Measurements from ENCODE around the gene NHERF1. TPM values are rescaled to one million over a fixed set of nuclear protein-coding genes. Genes with fewer than 3 reads are reported as not detected.
A peak's percentile ranks its signal among the peaks of the same experiment; 100 is the strongest.

Gene NHERF1
- total RNA-seq, 1 experiment from 2014 or later: 75.0 TPM

DNA sequence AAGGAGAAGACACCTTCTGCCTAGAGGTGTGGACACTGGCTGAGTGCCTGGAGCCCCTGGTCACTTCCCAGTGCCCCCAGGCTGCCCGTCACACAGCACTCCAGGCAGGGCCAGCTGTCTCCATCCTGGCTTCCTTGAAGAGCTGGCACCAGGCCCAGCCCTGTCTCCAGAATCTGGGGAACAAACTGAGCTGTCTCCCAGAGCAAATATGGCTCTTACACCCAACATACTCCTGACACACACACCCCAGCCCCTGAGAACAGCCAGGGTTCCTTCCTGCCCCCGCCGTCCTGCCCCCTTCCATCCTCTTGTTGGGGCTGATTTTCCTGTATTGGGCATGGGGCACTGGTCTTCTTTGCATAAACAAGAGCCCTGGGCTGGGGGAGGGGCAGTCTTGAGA, 9.1 kb downstream of the NHERF1 start:
- intact Hi-C loops (cut with micrococcal nuclease): no loop called here
- ChIA-PET CTCF (no interaction called here), POLR2A (ENCODE audit: unreplicated experiment) (interaction anchor here (0.5 to 0.6 kb wide), 2 partner anchors 116 to 532 kb away, joined by 3 read pairs; no protein-coding TSS in a partner anchor)
- ATAC-seq: peak; percentile 12; the same call in 1 of the 2 replicates
- Histone ChIP-seq H3K4me1 (ENCODE audit: insufficient read depth, low read length) (peaks cover 28% of the 10 kb centered on the region), H3K27ac (ENCODE audit: low read length) (no peak overlapping the region), H4K20me1 (ENCODE audit: low read length) (0 out of 2 replicates have a peak, but pooled peaks cover 4% of the 10 kb centered on the region), H2AFZ (ENCODE audit: low read length) (no peak overlapping the region), H3K4me3 (ENCODE audit: low read length) (no peak overlapping the region), H3K79me2 (ENCODE audit: low read length) (peaks cover 40% of the 10 kb centered on the region), H3K36me3 (ENCODE audit: low read depth, low read length) (no peaks in the 10 kb centered on the region), H3K27me3 (ENCODE audit: low read length) (no peaks in the 10 kb centered on the region), H3K9me2 (replicated peaks; ENCODE audit: low read length) (no peaks in the 10 kb centered on the region), H3K4me2 (ENCODE audit: low read length) (no peak overlapping the region), H3F3A (ENCODE audit: low read length, unreplicated experiment) (no peaks in the 10 kb centered on the region), H3K9ac (ENCODE audit: low read length) (no peak overlapping the region), H3K9me3 (ENCODE audit: low read length) (no peaks in the 10 kb centered on the region)
- TF ChIP-seq, protein P1, sequence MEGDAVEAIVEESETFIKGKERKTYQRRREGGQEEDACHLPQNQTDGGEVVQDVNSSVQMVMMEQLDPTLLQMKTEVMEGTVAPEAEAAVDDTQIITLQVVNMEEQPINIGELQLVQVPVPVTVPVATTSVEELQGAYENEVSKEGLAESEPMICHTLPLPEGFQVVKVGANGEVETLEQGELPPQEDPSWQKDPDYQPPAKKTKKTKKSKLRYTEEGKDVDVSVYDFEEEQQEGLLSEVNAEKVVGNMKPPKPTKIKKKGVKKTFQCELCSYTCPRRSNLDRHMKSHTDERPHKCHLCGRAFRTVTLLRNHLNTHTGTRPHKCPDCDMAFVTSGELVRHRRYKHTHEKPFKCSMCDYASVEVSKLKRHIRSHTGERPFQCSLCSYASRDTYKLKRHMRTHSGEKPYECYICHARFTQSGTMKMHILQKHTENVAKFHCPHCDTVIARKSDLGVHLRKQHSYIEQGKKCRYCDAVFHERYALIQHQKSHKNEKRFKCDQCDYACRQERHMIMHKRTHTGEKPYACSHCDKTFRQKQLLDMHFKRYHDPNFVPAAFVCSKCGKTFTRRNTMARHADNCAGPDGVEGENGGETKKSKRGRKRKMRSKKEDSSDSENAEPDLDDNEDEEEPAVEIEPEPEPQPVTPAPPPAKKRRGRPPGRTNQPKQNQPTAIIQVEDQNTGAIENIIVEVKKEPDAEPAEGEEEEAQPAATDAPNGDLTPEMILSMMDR (conservative IDR thresholded peaks at IDR 0.05; ENCODE audit: low read depth, low read length): no peak
- TF ChIP-seq EZH2phosphoT487 (IDR thresholded peaks at IDR 0.05; ENCODE audit: borderline replicate concordance, low read length): no peak
- no peak for TF ChIP-seq EZH2 (IDR thresholded peaks at IDR 0.05; ENCODE audit: low read length, unreplicated experiment)
- no peak for DNase-seq
- BruUV-seq (replicated peaks): no TSS peak

DNA sequence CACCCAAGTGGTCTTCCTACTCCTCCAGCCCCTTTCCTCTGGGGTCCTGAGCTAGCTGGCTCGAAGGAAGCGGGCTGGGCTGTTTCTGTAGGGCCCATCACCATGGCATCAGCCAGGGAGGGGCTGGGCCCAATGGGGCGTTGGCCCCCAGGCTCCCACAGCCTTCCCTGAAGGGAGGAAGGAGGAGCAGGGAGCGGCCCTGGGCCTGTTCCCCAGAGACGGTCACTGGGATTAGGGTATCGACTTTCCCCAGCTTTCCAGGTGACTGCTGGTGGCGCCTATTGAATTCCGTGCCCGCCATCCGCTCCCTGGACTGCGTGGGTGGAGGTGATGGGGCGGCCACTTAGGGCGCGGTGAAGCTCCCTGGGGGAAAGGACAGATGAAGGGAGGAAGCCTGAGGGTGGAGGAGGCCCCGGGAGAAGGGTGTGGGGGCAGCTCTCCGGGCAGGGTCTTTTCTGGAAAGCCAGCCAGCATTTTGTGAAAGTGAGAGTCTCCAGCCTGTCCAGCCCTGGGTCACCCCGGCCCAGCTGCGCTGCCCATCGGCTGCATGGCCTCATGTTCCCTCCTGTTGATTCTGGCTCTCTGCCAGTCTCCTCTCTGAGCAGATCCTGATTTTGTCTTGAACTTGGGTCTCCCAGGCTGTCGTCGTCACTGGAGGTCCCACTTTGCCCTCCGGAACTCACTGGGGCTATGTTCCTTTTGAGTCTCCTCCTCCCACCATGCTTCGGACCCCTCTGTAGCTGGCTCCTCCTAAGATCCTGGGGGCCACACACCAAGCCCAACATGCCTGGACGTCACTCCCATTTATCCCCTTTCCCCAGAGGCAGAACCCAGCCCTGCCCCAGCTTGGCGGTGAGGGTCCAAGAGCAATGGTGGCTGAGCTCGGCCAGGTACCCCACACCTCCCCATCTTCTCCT, 9.8 kb downstream of the NHERF1 start:
- no peak overlapping the region for H3K4me2 ChIP-seq (ENCODE audit: low read length)
- H3K27me3 ChIP-seq (ENCODE audit: low read length): no peaks in the 10 kb centered on the region
- H3K4me3 ChIP-seq (ENCODE audit: low read length): no peak overlapping the region
- no peak overlapping the region for H2AFZ ChIP-seq (ENCODE audit: low read length)
- ChIA-PET POLR2A (ENCODE audit: unreplicated experiment) (interaction anchor here (0.5 to 0.6 kb wide), 2 partner anchors 115 to 532 kb away, joined by 3 read pairs; no protein-coding TSS in a partner anchor), CTCF (no interaction called here)
- ATAC-seq: peak; percentile 13; the same call in 1 of the 2 replicates
- no peak overlapping the region for H3K9ac ChIP-seq (ENCODE audit: low read length)
- peaks cover 21% of the 10 kb centered on the region for H3K4me1 ChIP-seq (ENCODE audit: insufficient read depth, low read length)
- peaks cover 34% of the 10 kb centered on the region for H3K79me2 ChIP-seq (ENCODE audit: low read length)
- H4K20me1 ChIP-seq (ENCODE audit: low read length): 0 out of 2 replicates have a peak, but pooled peaks cover 4% of the 10 kb centered on the region
- TF ChIP-seq EZH2phosphoT487 (IDR thresholded peaks at IDR 0.05; ENCODE audit: borderline replicate concordance, low read length) (no peak), EZH2 (IDR thresholded peaks at IDR 0.05; ENCODE audit: low read length, unreplicated experiment) (no peak)
- TF ChIP-seq, protein P1 (conservative IDR thresholded peaks at IDR 0.05; ENCODE audit: low read depth, low read length): no peak
- no peaks in the 10 kb centered on the region for H3K9me2 ChIP-seq (replicated peaks; ENCODE audit: low read length)
- no peak for DNase-seq
- no peaks in the 10 kb centered on the region for H3K9me3 ChIP-seq (ENCODE audit: low read length)
- no peak overlapping the region for H3K27ac ChIP-seq (ENCODE audit: low read length)
- intact Hi-C loops (cut with micrococcal nuclease): no loop called here
- no peaks in the 10 kb centered on the region for H3K36me3 ChIP-seq (ENCODE audit: low read depth, low read length)
- no peaks in the 10 kb centered on the region for H3F3A ChIP-seq (ENCODE audit: low read length, unreplicated experiment)
- no TSS peak for BruUV-seq (replicated peaks)

DNA sequence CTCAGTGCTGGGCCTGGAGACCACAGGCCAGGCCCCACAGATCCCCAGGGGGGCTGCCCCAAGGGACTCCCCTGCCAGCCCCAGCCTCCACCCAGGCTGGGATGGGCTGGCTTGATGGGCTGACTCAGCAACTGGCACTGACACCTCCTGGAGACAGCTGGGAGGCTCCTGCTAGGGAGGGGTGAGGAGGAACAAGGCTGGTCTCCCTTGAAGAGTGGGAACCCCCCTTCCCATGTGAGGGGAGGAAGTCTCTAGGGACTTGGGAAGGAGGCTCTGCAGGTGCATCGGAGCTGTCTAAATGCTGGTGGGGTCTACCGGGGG, 10.4 kb downstream of the NHERF1 start:
- Histone ChIP-seq H3K4me3 (ENCODE audit: low read length) (no peak overlapping the region), H3K9me2 (replicated peaks; ENCODE audit: low read length) (no peaks in the 10 kb centered on the region), H3K9me3 (ENCODE audit: low read length) (no peaks in the 10 kb centered on the region), H2AFZ (ENCODE audit: low read length) (no peak overlapping the region), H3K27ac (ENCODE audit: low read length) (no peak overlapping the region), H4K20me1 (ENCODE audit: low read length) (0 out of 2 replicates have a peak, but pooled peaks cover 4% of the 10 kb centered on the region), H3K4me2 (ENCODE audit: low read length) (no peak overlapping the region), H3K27me3 (ENCODE audit: low read length) (no peaks in the 10 kb centered on the region), H3K9ac (ENCODE audit: low read length) (no peak overlapping the region), H3F3A (ENCODE audit: low read length, unreplicated experiment) (no peaks in the 10 kb centered on the region), H3K36me3 (ENCODE audit: low read depth, low read length) (no peaks in the 10 kb centered on the region), H3K4me1 (ENCODE audit: insufficient read depth, low read length) (peaks cover 21% of the 10 kb centered on the region), H3K79me2 (ENCODE audit: low read length) (peaks cover 29% of the 10 kb centered on the region)
- BruUV-seq (replicated peaks): no TSS peak
- TF ChIP-seq EZH2phosphoT487 (IDR thresholded peaks at IDR 0.05; ENCODE audit: borderline replicate concordance, low read length): no peak
- TF ChIP-seq, protein P1 (conservative IDR thresholded peaks at IDR 0.05; ENCODE audit: low read depth, low read length): no peak
- TF ChIP-seq EZH2 (IDR thresholded peaks at IDR 0.05; ENCODE audit: low read length, unreplicated experiment): no peak
- CTCF ChIA-PET: interaction anchor here (1.1 kb wide), 1 partner anchor 9 kb away, joined by 8 read pairs; no protein-coding TSS in a partner anchor
- ATAC-seq: peak; percentile 71
- intact Hi-C loops (cut with micrococcal nuclease): no loop called here
- peak; percentile 29 for DNase-seq
- POLR2A ChIA-PET (ENCODE audit: unreplicated experiment): no interaction called here
